H1 (cell line): ENCODE data around the gene MAD2L1. TPM values are rescaled to one million over a fixed set of nuclear protein-coding genes. Genes with fewer than 3 reads are reported as not detected.

Experiments
- CBX8 ChIP-seq: fragments of 300-800, 300-1000 bp; sonication (generic); IDR thresholded peaks from 2 replicates; pipeline ENCODE4 v1.7.1; 2016; ENCODE audit warnings: low read depth, low read length, borderline replicate concordance
- HDAC2 ChIP-seq, 2 experiments: fragments of 300-600 bp in 1 of 2; sonication (generic) in 1 of 2; IDR thresholded peaks; 2 replicates each; pipeline ENCODE4 v1.6.1; 2011 to 2012; ENCODE audit warnings: low read depth in 2 of 2, low read length in 2 of 2, mild to moderate bottlenecking in 2 of 2, moderate library complexity in 2 of 2, borderline replicate concordance in 1 of 2, inconsistent platforms in 1 of 2
- NANOG ChIP-seq: IDR thresholded peaks from 2 replicates; pipeline ENCODE4 v1.6.1; 2011; ENCODE audit warnings: low read length, low read depth, mild to moderate bottlenecking, inconsistent platforms; ENCODE audit not compliant: insufficient read depth, poor library complexity, severe bottlenecking
- NRF1 ChIP-seq: IDR thresholded peaks from 2 replicates; pipeline ENCODE4 v1.6.1; 2011; ENCODE audit warnings: mild to moderate bottlenecking, low read depth, low read length, improper control_type of control experiment
- TAF1 ChIP-seq: IDR thresholded peaks from 2 replicates; pipeline ENCODE4 v1.6.1; 2011; ENCODE audit warnings: mild to moderate bottlenecking, low read depth, low read length
- YY1 ChIP-seq: IDR thresholded peaks from 2 replicates; pipeline ENCODE4 v1.6.1; 2011; ENCODE audit warnings: low read depth, mild to moderate bottlenecking, low read length
- polyA plus RNA-seq, 7 experiments: library from polyadenylated mRNA; depleted of rRNA in 3 of 7; stranded (reverse) in 5 of 7; unstranded in 2 of 7; fragments of >200 nt in 5 of 7; fragments of 200-250 nt in 2 of 7; gene quantifications; 1 replicate in 5 of 7; 2 replicates in 1 of 7; 4 replicates in 1 of 7; pipeline versions ENCODE4 v1.2.1 to v1.2.3, GENCODE V29; 2011 to 2013; ENCODE audit warnings: missing spikeins in 2 of 7, mixed read lengths in 2 of 7
- total RNA-seq: library from RNA; stranded (reverse); fragmentation: NEBNext Ultra II Directional; extraction: Animal tissue kit (Norgen Biotek cat#: 25700); gene quantifications from 2 replicates; pipeline ENCODE4 v1.2.1, GENCODE V29; 2021

The MAD2L1 gene
- total and polyA plus RNA-seq, 2 of the 8 experiments (the other 6 are each of a cell fraction or from before 2014, with no cell fraction given): 51.1 to 88.1 TPM

- TF ChIP-seq CBX8: no peak
- no peak for TF ChIP-seq YY1
- TF ChIP-seq NANOG: no peak
- TF ChIP-seq NRF1: no peak
- TF ChIP-seq HDAC2 (IDR thresholded peaks at IDR 0.05; ENCODE audit: borderline replicate concordance in 1 of 2, low read depth in 2 of 2, low read length in 2 of 2): no peak
- no peak for TF ChIP-seq TAF1
Measured at GRCh38 chr4:120085705-120086104, 19.1 kb upstream of the MAD2L1 start (continued).
